ENCODE data around the gene ZNF280A.

GRCh38 chr22:22554587-22555284 is 34.7 kb upstream of the ZNF280A start:
- TF ChIP-seq CTCF (IDR thresholded peaks at IDR 0.05; ENCODE audit: poor library complexity) = no peak
- no peak for TF ChIP-seq EZH2 (IDR thresholded peaks at IDR 0.05; ENCODE audit: borderline replicate concordance)

All from hepatocyte (in vitro differentiated cells).